Measurements from ENCODE around the gene CD46. TPM values are rescaled to one million over a fixed set of nuclear protein-coding genes. Genes with fewer than 3 reads are reported as not detected.

Gene CD46
- total RNA-seq, 5 donors from 2014 or later (not counting 1 experiment from before 2014, with no cell fraction given): 123 to 152 (median 145) TPM

- Histone ChIP-seq H3K4me3 (ENCODE audit: control insufficient read depth in 1 of 2, extremely low read depth in 1 of 2, low read length in 1 of 2) (no peak overlapping the region), H3K4me1 (ENCODE audit: control insufficient read depth in 1 of 2, extremely low read depth in 1 of 2, insufficient read depth in 2 of 2, low read length in 2 of 2) (peaks cover 0 to 47% of the 10 kb centered on the region in 2 experiments), H3K27ac (ENCODE audit: low read length) (no peak overlapping the region), H3K36me3 (ENCODE audit: control insufficient read depth in 2 of 2, extremely low read depth in 1 of 2, insufficient read depth in 1 of 2, low read length in 1 of 2) (peaks cover 22 to 90% of the 10 kb centered on the region in 2 donors), H3K9me3 (no peaks in the 10 kb centered on the region), H3K27me3 (replicated peaks in 1 of 2; ENCODE audit: control insufficient read depth in 2 of 2, extremely low read depth in 1 of 2, insufficient read depth in 2 of 2, low read length in 1 of 2) (no peaks in the 10 kb centered on the region)
- peak overlapping the region in 1 of 2 donors; percentile 71 for H3K27ac Mint-ChIP-seq
- DNase-seq: peak in 1 of 35 experiments; percentile 14
- H3K27me3 Mint-ChIP-seq: no peaks in the 10 kb centered on the region
- WGBS (ENCODE audit: insufficient coverage): 94% methylated on average over 3 of the region's 3 CpGs
- H3K4me1 Mint-ChIP-seq: peaks cover 74 to 86% (median 86%) of the 10 kb centered on the region in 3 donors
- ChIA-PET POLR2A (interaction anchor here in 1 of 2 donors (0.7 kb wide), 1 partner anchor 10 kb away, joined by 3 read pairs; no protein-coding TSS in a partner anchor), CTCF (no interaction called here)
- H3K36me3 Mint-ChIP-seq: peaks cover 73% of the 10 kb centered on the region
- no peak overlapping the region for H3K4me3 Mint-ChIP-seq
- no peaks in the 10 kb centered on the region for H3K9me3 Mint-ChIP-seq
- ATAC-seq (replicated peaks in 1 of 4): no peak
These were observed 62.1 kb downstream of the CD46 start for GRCh38 chr1:207813946-207814345.

GRCh38 chr1:207814469-207814868 is 62.6 kb downstream of the CD46 start:
- H3K9me3 ChIP-seq: no peaks in the 10 kb centered on the region
- peak overlapping the region in 1 of 2 donors; percentile 71 for H3K27ac Mint-ChIP-seq
- ChIA-PET POLR2A (no interaction called here), CTCF (no interaction called here)
- H3K4me1 Mint-ChIP-seq: peaks cover 72 to 86% (median 85%) of the 10 kb centered on the region in 3 donors
- H3K4me3 Mint-ChIP-seq: no peak overlapping the region
- H3K36me3 Mint-ChIP-seq: peaks cover 73% of the 10 kb centered on the region
- H3K4me1 ChIP-seq (ENCODE audit: control insufficient read depth in 1 of 2, extremely low read depth in 1 of 2, insufficient read depth in 2 of 2, low read length in 2 of 2): peaks cover 0 to 42% of the 10 kb centered on the region in 2 experiments
- ATAC-seq (replicated peaks in 1 of 4) (no peak), DNase-seq (peak in 1 of 35 experiments; percentile 17)
- 95% methylated on average over 4 of the region's 4 CpGs for WGBS (ENCODE audit: insufficient coverage)
- H3K27me3 Mint-ChIP-seq: no peaks in the 10 kb centered on the region
- no peak overlapping the region for H3K4me3 ChIP-seq (ENCODE audit: control insufficient read depth in 1 of 2, extremely low read depth in 1 of 2, low read length in 1 of 2)
- peaks cover 22 to 89% of the 10 kb centered on the region in 2 donors for H3K36me3 ChIP-seq (ENCODE audit: control insufficient read depth in 2 of 2, extremely low read depth in 1 of 2, insufficient read depth in 1 of 2, low read length in 1 of 2)
- no peaks in the 10 kb centered on the region for H3K9me3 Mint-ChIP-seq
- no peak overlapping the region for H3K27ac ChIP-seq (ENCODE audit: low read length)
- H3K27me3 ChIP-seq (replicated peaks in 1 of 2; ENCODE audit: control insufficient read depth in 2 of 2, extremely low read depth in 1 of 2, insufficient read depth in 2 of 2, low read length in 1 of 2): no peaks in the 10 kb centered on the region

GRCh38 chr1:207815466-207815865 is 63.6 kb downstream of the CD46 start:
- Histone ChIP-seq H3K4me1 (ENCODE audit: control insufficient read depth in 1 of 2, extremely low read depth in 1 of 2, insufficient read depth in 2 of 2, low read length in 2 of 2) (peaks cover 0 to 43% of the 10 kb centered on the region in 2 experiments), H3K27ac (ENCODE audit: low read length) (no peak overlapping the region), H3K9me3 (no peaks in the 10 kb centered on the region), H3K36me3 (ENCODE audit: control insufficient read depth in 2 of 2, extremely low read depth in 1 of 2, insufficient read depth in 1 of 2, low read length in 1 of 2) (peaks cover 22 to 86% of the 10 kb centered on the region in 2 donors), H3K4me3 (ENCODE audit: control insufficient read depth in 1 of 2, extremely low read depth in 1 of 2, low read length in 1 of 2) (no peak overlapping the region), H3K27me3 (replicated peaks in 1 of 2; ENCODE audit: control insufficient read depth in 2 of 2, extremely low read depth in 1 of 2, insufficient read depth in 2 of 2, low read length in 1 of 2) (no peaks in the 10 kb centered on the region)
- Mint-ChIP-seq H3K4me3 (no peak overlapping the region), H3K9me3 (no peaks in the 10 kb centered on the region), H3K27me3 (no peaks in the 10 kb centered on the region), H3K27ac (peak overlapping the region; percentile 56 to 74), H3K4me1 (peaks cover 72 to 86% (median 85%) of the 10 kb centered on the region in 3 donors), H3K36me3 (peaks cover 76% of the 10 kb centered on the region)
- CTCF ChIA-PET: no interaction called here
- POLR2A ChIA-PET: no interaction called here
- 97% methylated on average over 4 of the region's 8 CpGs for WGBS (ENCODE audit: insufficient coverage)
- no peak for ATAC-seq (replicated peaks in 1 of 4)
- DNase-seq: peak in 1 of 35 experiments; percentile 9

- Mint-ChIP-seq H3K27ac (peak overlapping the region; percentile 56 to 74), H3K9me3 (no peaks in the 10 kb centered on the region), H3K27me3 (no peaks in the 10 kb centered on the region), H3K36me3 (peaks cover 78% of the 10 kb centered on the region), H3K4me3 (no peak overlapping the region), H3K4me1 (peaks cover 73 to 88% (median 85%) of the 10 kb centered on the region in 3 donors)
- H3K4me1 ChIP-seq (ENCODE audit: control insufficient read depth in 1 of 2, extremely low read depth in 1 of 2, insufficient read depth in 2 of 2, low read length in 2 of 2): peaks cover 0 to 43% of the 10 kb centered on the region in 2 experiments
- H3K27me3 ChIP-seq (replicated peaks in 1 of 2; ENCODE audit: control insufficient read depth in 2 of 2, extremely low read depth in 1 of 2, insufficient read depth in 2 of 2, low read length in 1 of 2): no peaks in the 10 kb centered on the region
- no peaks in the 10 kb centered on the region for H3K9me3 ChIP-seq
- ChIA-PET POLR2A (no interaction called here), CTCF (no interaction called here)
- ATAC-seq (replicated peaks in 1 of 4): peak in 2 of 4 experiments; percentile 42 to 47
- DNase-seq: peak in 2 of 35 experiments; percentile 23 to 33
- H3K27ac ChIP-seq (ENCODE audit: low read length): no peak overlapping the region
- peaks cover 19 to 82% of the 10 kb centered on the region in 2 donors for H3K36me3 ChIP-seq (ENCODE audit: control insufficient read depth in 2 of 2, extremely low read depth in 1 of 2, insufficient read depth in 1 of 2, low read length in 1 of 2)
- no peak overlapping the region for H3K4me3 ChIP-seq (ENCODE audit: control insufficient read depth in 1 of 2, extremely low read depth in 1 of 2, low read length in 1 of 2)
- 40% methylated on average over 1 of the region's 2 CpGs for WGBS (ENCODE audit: insufficient coverage)
These were observed 64.0 kb downstream of the CD46 start for GRCh38 chr1:207815913-207816291.

- no peak overlapping the region for H3K4me3 ChIP-seq (ENCODE audit: control insufficient read depth in 1 of 2, extremely low read depth in 1 of 2, low read length in 1 of 2)
- Mint-ChIP-seq H3K4me1 (peaks cover 72 to 94% (median 90%) of the 10 kb centered on the region in 3 donors), H3K27ac (no peak overlapping the region), H3K9me3 (no peaks in the 10 kb centered on the region), H3K36me3 (peaks cover 74% of the 10 kb centered on the region), H3K27me3 (no peaks in the 10 kb centered on the region), H3K4me3 (peak overlapping the region in 1 of 3 donors; percentile 9)
- ATAC-seq (replicated peaks in 1 of 4): no peak
- peak in 1 of 35 experiments; percentile 22 for DNase-seq
- H3K36me3 ChIP-seq (ENCODE audit: control insufficient read depth in 2 of 2, extremely low read depth in 1 of 2, insufficient read depth in 1 of 2, low read length in 1 of 2): peaks cover 18 to 74% of the 10 kb centered on the region in 2 donors
- peaks cover 0 to 51% of the 10 kb centered on the region in 2 experiments for H3K4me1 ChIP-seq (ENCODE audit: control insufficient read depth in 1 of 2, extremely low read depth in 1 of 2, insufficient read depth in 2 of 2, low read length in 2 of 2)
- no peaks in the 10 kb centered on the region for H3K9me3 ChIP-seq
- ChIA-PET CTCF (interaction anchor here in 1 of 2 donors (0.9 kb wide), 1 partner anchor 146 kb away, joined by 3 read pairs; no protein-coding TSS in a partner anchor), POLR2A (interaction anchor here in 1 of 2 donors (0.5 kb wide), 1 partner anchor 542 kb away, joined by 3 read pairs; no protein-coding TSS in a partner anchor)
- no peaks in the 10 kb centered on the region for H3K27me3 ChIP-seq (replicated peaks in 1 of 2; ENCODE audit: control insufficient read depth in 2 of 2, extremely low read depth in 1 of 2, insufficient read depth in 2 of 2, low read length in 1 of 2)
- no peak overlapping the region for H3K27ac ChIP-seq (ENCODE audit: low read length)
- WGBS (ENCODE audit: insufficient coverage): 100% methylated on average over 4 of the region's 7 CpGs
These were observed 65.3 kb downstream of the CD46 start for GRCh38 chr1:207817166-207817565.

- Mint-ChIP-seq H3K27ac (no peak overlapping the region), H3K4me1 (peaks cover 78 to 96% (median 93%) of the 10 kb centered on the region in 3 donors), H3K27me3 (no peaks in the 10 kb centered on the region), H3K36me3 (peaks cover 77% of the 10 kb centered on the region), H3K4me3 (peak overlapping the region in 1 of 3 donors; percentile 6), H3K9me3 (no peaks in the 10 kb centered on the region)
- CTCF ChIA-PET: interaction anchor here in 1 of 2 donors (1.0 kb wide), 2 partner anchors 21 to 67 kb away, joined by 3 to 6 read pairs; no protein-coding TSS in a partner anchor
- H3K36me3 ChIP-seq (ENCODE audit: control insufficient read depth in 2 of 2, extremely low read depth in 1 of 2, insufficient read depth in 1 of 2, low read length in 1 of 2): peaks cover 18 to 65% of the 10 kb centered on the region in 2 donors
- DNase-seq (peak in 1 of 35 experiments; percentile 20), ATAC-seq (replicated peaks in 1 of 4) (no peak)
- H3K9me3 ChIP-seq: no peaks in the 10 kb centered on the region
- POLR2A ChIA-PET: interaction anchor here in 1 of 2 donors (0.6 to 1.5 kb wide), 2 partner anchors 32 to 1208 kb away, joined by 3 to 5 read pairs; no protein-coding TSS in a partner anchor
- peaks cover 0 to 58% of the 10 kb centered on the region in 2 experiments for H3K4me1 ChIP-seq (ENCODE audit: control insufficient read depth in 1 of 2, extremely low read depth in 1 of 2, insufficient read depth in 2 of 2, low read length in 2 of 2)
- no peak overlapping the region for H3K27ac ChIP-seq (ENCODE audit: low read length)
- H3K27me3 ChIP-seq (replicated peaks in 1 of 2; ENCODE audit: control insufficient read depth in 2 of 2, extremely low read depth in 1 of 2, insufficient read depth in 2 of 2, low read length in 1 of 2): no peaks in the 10 kb centered on the region
- H3K4me3 ChIP-seq (ENCODE audit: control insufficient read depth in 1 of 2, extremely low read depth in 1 of 2, low read length in 1 of 2): no peak overlapping the region
- 100% methylated on average over 11 of the region's 48 CpGs for WGBS (ENCODE audit: insufficient coverage)
These were observed 66.2 kb downstream of the CD46 start for GRCh38 chr1:207817778-207818751.

Measured in T-cell (primary cell).